Stomach (tissue), 9 donors: ENCODE data around the gene AGTRAP. TPM values are rescaled to one million over a fixed set of nuclear protein-coding genes. Genes with fewer than 3 reads are reported as not detected.

Experiments used
- DNase-seq, 2 donors: peaks; one replicate each; pipeline versions ENCODE4 v3.0.0 to v3.0.0-alpha.2; 2013 to 2019
- H3K27ac ChIP-seq, 5 donors: fragments of 200-600 bp in 4 of 5; sonication (generic) in 4 of 5; one replicate each; pipeline ENCODE4 v1.5.1; 2013 to 2019; ENCODE audit warnings: mild to moderate bottlenecking in 1 of 5, moderate library complexity in 1 of 5
- H3K27me3 ChIP-seq, 3 donors: fragments of 200-600 bp; sonication (generic); one replicate each; pipeline ENCODE4 v1.5.1; 2017 to 2019; ENCODE audit warnings: mixed run types in 1 of 3
- H3K36me3 ChIP-seq, 4 donors: fragments of 200-600 bp; sonication (generic); 1 replicate in 3 of 4; 2 replicates in 1 of 4; pipeline ENCODE4 v1.5.1; 2016 to 2019
- H3K4me1 ChIP-seq, 4 donors: fragments of 200-600 bp; sonication (generic); one replicate each; pipeline ENCODE4 v1.5.1; 2016 to 2019
- H3K4me3 ChIP-seq, 4 donors: fragments of 200-600 bp; sonication (generic) in 3 of 4; one replicate each; pipeline ENCODE4 v1.5.1; 2016 to 2019; ENCODE audit warnings: mild to moderate bottlenecking in 1 of 4
- H3K9me3 ChIP-seq, 4 donors: fragments of 200-600 bp; sonication (generic); one replicate each; pipeline ENCODE4 v1.5.1; 2016 to 2019
- CTCF ChIP-seq, 7 experiments: fragments of 450-650 bp in 4 of 7; fragments of 200-600 bp in 3 of 7; sonication (generic) in 3 of 7; IDR thresholded peaks; one replicate each; pipeline ENCODE4 v1.5.1; 2016 to 2019; ENCODE audit warnings: antibody characterized with exemption in 7 of 7, control low read depth in 2 of 7, mild to moderate bottlenecking in 1 of 7
- EP300 ChIP-seq: sonication (generic); formaldehyde crosslinking; IDR thresholded peaks from one replicate; pipeline ENCODE4 v1.6.1; 2017; ENCODE audit warnings: antibody characterized with exemption
- POLR2A ChIP-seq, 4 donors: fragments of 450-650 bp; IDR thresholded peaks; one replicate each; pipeline ENCODE4 v1.6.1; 2016; ENCODE audit warnings: antibody characterized with exemption in 4 of 4, control low read depth in 2 of 4, mild to moderate bottlenecking in 1 of 4, moderate library complexity in 1 of 4
- POLR2AphosphoS5 ChIP-seq, 3 donors: sonication (generic); formaldehyde crosslinking; IDR thresholded peaks; one replicate each; pipeline ENCODE4 v1.6.1; 2016; ENCODE audit warnings: antibody characterized with exemption in 3 of 3
- WGBS, 5 donors: extraction: QIAGEN DNeasy Blood & Tissue Kit in 3 of 5; methylation state at CpG; one replicate each; pipeline versions ENCODE4 v1.1.5 to v1.1.7; 2013 to 2018; 5-methylcytosine and 5-hydroxymethylcytosine counted together
- intact Hi-C: fragments of 100-400 bp; cut with DNase I; formaldehyde crosslinking; loops from one replicate; pipeline ENCODE4 v1.15.1; 2023; ENCODE audit warnings: low total_unique reads
- polyA plus RNA-seq, 3 donors: library from polyadenylated mRNA; stranded (reverse); fragments of 200-250 nt; gene quantifications; one replicate each; pipeline ENCODE4 v1.2.3, GENCODE V29; 2013
- total RNA-seq, 5 donors: library from RNA; depleted of rRNA; stranded (reverse); fragments of >200 nt; gene quantifications; one replicate each; pipeline versions ENCODE4 v1.1.0 to v1.2.3, GENCODE V29; 2014 to 2016
- donor health status: healthy with polysubstance abuse.
- donor health status: Bipolar disorder and iron deficiency.
- donor health status: healthy.

Gene AGTRAP
- total and polyA plus RNA-seq, 8 donors: 4.1 to 76.3 (median 30.2) TPM

- Histone ChIP-seq H3K9me3 (no peaks in the 10 kb centered on the region), H3K4me1 (peaks cover 0 to 8% (median 6%) of the 10 kb centered on the region in 4 donors), H3K36me3 (no peaks in the 10 kb centered on the region), H3K4me3 (peak within 1 kb of the TSS in 1 of 4 donors; percentile 29), H3K27me3 (peaks cover 0 to 58% (median 16%) of the 10 kb centered on the region in 3 donors), H3K27ac (no peak within 1 kb of the TSS)
- no peak for TF ChIP-seq EP300
- no peak for TF ChIP-seq CTCF (IDR thresholded peaks at IDR 0.05)
- no peak for TF ChIP-seq POLR2A (IDR thresholded peaks at IDR 0.05)
- no peak for TF ChIP-seq POLR2AphosphoS5 (IDR thresholded peaks at IDR 0.05)
- 6 to 15% (median 7%) methylated on average over 9 to 29 of the region's 29 CpGs for WGBS, 5 donors
- peak; percentile 34 to 60 for DNase-seq
- intact Hi-C loops: no loop called here
These were observed 26.1 kb downstream of the AGTRAP start, which contains the start of gene C1orf167 for GRCh38 chr1:11761988-11762406. C1orf167 (plus strand) TSS chr1:11762193; CDS start chr1:11764401, 2,208 bp downstream.

GRCh38 chr1:11764115-11764514 lies 28.2 kb downstream of the AGTRAP start:
- intact Hi-C loops: no loop called here
- Histone ChIP-seq H3K27ac (no peak overlapping the region), H3K36me3 (no peaks in the 10 kb centered on the region), H3K4me1 (peaks cover 0 to 8% (median 6%) of the 10 kb centered on the region in 4 donors), H3K27me3 (peaks cover 0 to 55% (median 16%) of the 10 kb centered on the region in 3 donors), H3K9me3 (no peaks in the 10 kb centered on the region), H3K4me3 (no peak overlapping the region)
- TF ChIP-seq POLR2A (IDR thresholded peaks at IDR 0.05) (no peak), POLR2AphosphoS5 (IDR thresholded peaks at IDR 0.05) (no peak), CTCF (IDR thresholded peaks at IDR 0.05) (no peak), EP300 (no peak)
- no peak for DNase-seq
- WGBS, 5 donors: 68 to 94% (median 87%) methylated on average over 2 to 3 of the region's 3 CpGs

- no peaks in the 10 kb centered on the region for H3K9me3 ChIP-seq
- H3K36me3 ChIP-seq: no peaks in the 10 kb centered on the region
- H3K4me3 ChIP-seq: no peak overlapping the region
- no peak for DNase-seq
- H3K27me3 ChIP-seq: peaks cover 0 to 51% (median 16%) of the 10 kb centered on the region in 3 donors
- intact Hi-C loops: no loop called here
- TF ChIP-seq CTCF (IDR thresholded peaks at IDR 0.05): no peak
- no peak for TF ChIP-seq EP300
- TF ChIP-seq POLR2A (IDR thresholded peaks at IDR 0.05): no peak
- TF ChIP-seq POLR2AphosphoS5 (IDR thresholded peaks at IDR 0.05): no peak
- no peak overlapping the region for H3K27ac ChIP-seq
- peaks cover 0 to 8% (median 6%) of the 10 kb centered on the region in 4 donors for H3K4me1 ChIP-seq
- WGBS, 5 donors: 78 to 85% (median 82%) methylated on average over 5 to 7 of the region's 7 CpGs
These were observed 28.6 kb downstream of the AGTRAP start for GRCh38 chr1:11764519-11764918.

DNA sequence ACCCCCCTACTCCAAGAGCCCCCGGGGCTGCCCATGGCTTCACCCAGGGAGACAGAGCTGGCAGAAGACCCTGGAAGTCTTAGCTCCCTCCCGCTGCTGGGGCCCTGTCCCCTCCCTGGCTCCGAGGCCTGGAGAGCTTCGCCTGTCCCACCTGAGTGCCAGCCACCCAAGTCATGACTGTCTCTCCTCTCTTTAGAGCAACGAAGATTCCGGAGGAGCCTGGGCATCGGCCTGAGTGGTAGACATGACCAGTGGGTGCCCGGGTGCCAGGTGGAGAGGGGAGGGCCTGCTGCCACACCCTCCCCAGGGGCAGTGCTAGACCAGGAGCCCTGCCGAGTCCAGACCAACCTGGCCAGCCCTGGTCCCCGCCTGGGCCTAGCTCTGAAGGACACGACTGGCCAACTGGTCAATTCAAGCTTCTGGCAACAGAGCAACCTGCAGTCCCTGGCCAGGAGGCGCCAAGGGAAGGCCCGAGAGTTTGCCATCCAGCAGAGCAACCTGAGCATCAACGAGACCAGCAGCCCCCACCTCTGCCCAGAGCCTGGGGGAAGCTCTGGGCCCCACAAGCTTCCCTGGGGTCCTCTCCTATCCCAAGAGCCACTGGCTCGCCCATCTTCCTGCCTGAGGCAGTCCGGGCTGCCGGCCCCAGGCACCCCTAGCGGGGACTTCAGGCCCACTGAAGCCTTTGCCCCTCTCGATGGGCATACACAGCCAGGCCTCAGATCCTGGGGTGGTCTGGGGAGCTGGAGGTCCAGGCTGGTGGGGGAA lies 29.9 kb downstream of the AGTRAP start:
- H3K4me1 ChIP-seq: peaks cover 0 to 8% (median 6%) of the 10 kb centered on the region in 4 donors
- TF ChIP-seq POLR2AphosphoS5 (IDR thresholded peaks at IDR 0.05) (no peak), POLR2A (IDR thresholded peaks at IDR 0.05) (no peak), EP300 (no peak), CTCF (IDR thresholded peaks at IDR 0.05) (no peak)
- intact Hi-C loops: no loop called here
- DNase-seq: no peak
- peaks cover 0 to 45% (median 16%) of the 10 kb centered on the region in 3 donors for H3K27me3 ChIP-seq
- H3K4me3 ChIP-seq: no peak overlapping the region
- 80 to 91% (median 81%) methylated on average over 12 to 19 of the region's 19 CpGs for WGBS, 5 donors
- H3K27ac ChIP-seq: no peak overlapping the region
- H3K9me3 ChIP-seq: no peaks in the 10 kb centered on the region
- H3K36me3 ChIP-seq: no peaks in the 10 kb centered on the region
